Transverse colon (tissue), 4 donors: ENCODE measurements around the gene PAQR7. TPM values are rescaled to one million over a fixed set of nuclear protein-coding genes. Genes with fewer than 3 reads are reported as not detected.
A peak's percentile ranks its signal among the peaks of the same experiment; 100 is the strongest.

ENCODE experiments used
- DNase-seq: peaks from one replicate; pipeline ENCODE4 v3.0.0-alpha.2; 2019
- H3K27ac ChIP-seq, 4 donors: fragments of 200-600 bp; sonication (generic); 2 replicates each; pipeline ENCODE4 v1.5.1; 2016 to 2018; ENCODE audit warnings: inconsistent platforms in 4 of 4
- H3K27me3 ChIP-seq: fragments of 200-600 bp; sonication (generic); 2 replicates; pipeline ENCODE4 v1.5.1; 2017; ENCODE audit warnings: inconsistent platforms
- H3K36me3 ChIP-seq, 4 donors: fragments of 200-600 bp; sonication (generic); 2 replicates each; pipeline ENCODE4 v1.5.1; 2017 to 2019; ENCODE audit warnings: inconsistent platforms in 4 of 4
- H3K4me1 ChIP-seq, 4 donors: fragments of 200-600 bp; sonication (generic); 2 replicates each; pipeline ENCODE4 v1.5.1; 2017 to 2020; ENCODE audit warnings: inconsistent platforms in 4 of 4
- H3K4me3 ChIP-seq, 4 donors: fragments of 200-600 bp; sonication (generic); 1 replicate in 1 of 4; 2 replicates in 3 of 4; pipeline versions ENCODE4 v1.5.1 to v1.6.1; 2017 to 2019; ENCODE audit warnings: inconsistent platforms in 4 of 4
- H3K9me3 ChIP-seq, 2 donors: fragments of 200-600 bp; sonication (generic); 2 replicates each; pipeline ENCODE4 v1.5.1; 2017 to 2019; ENCODE audit warnings: inconsistent platforms in 2 of 2
- CTCF ChIP-seq, 5 experiments: fragments of 200-600 bp in 3 of 5; fragments of 450-650 bp in 2 of 5; sonication (generic) in 3 of 5; IDR thresholded peaks; 1 replicate in 2 of 5; 2 replicates in 3 of 5; pipeline ENCODE4 v1.5.1; 2016 to 2017; ENCODE audit warnings: antibody characterized with exemption in 5 of 5, inconsistent platforms in 3 of 5, mild to moderate bottlenecking in 2 of 5, moderate library complexity in 1 of 5
- EP300 ChIP-seq: sonication (generic); formaldehyde crosslinking; IDR thresholded peaks from one replicate; pipeline ENCODE4 v1.6.1; 2017; ENCODE audit warnings: antibody characterized with exemption, low read depth
- POLR2A ChIP-seq: fragments of 450-650 bp; IDR thresholded peaks from one replicate; pipeline ENCODE4 v1.6.1; 2016; ENCODE audit warnings: antibody characterized with exemption, mild to moderate bottlenecking, moderate library complexity
- POLR2AphosphoS5 ChIP-seq, 3 donors: sonication (generic); formaldehyde crosslinking; IDR thresholded peaks; one replicate each; pipeline ENCODE4 v1.6.1; 2016; ENCODE audit warnings: antibody characterized with exemption in 3 of 3
- WGBS, 2 donors: methylation state at CpG; one replicate each; pipeline ENCODE4 v1.1.5; 2018; ENCODE audit warnings: low coverage in 1 of 2; 5-methylcytosine and 5-hydroxymethylcytosine counted together
- in situ Hi-C, 4 donors: fragments of 200-750 bp; cut with MboI; loops; one replicate each; pipeline versions ENCODE4 v1.15.0 to v1.15.1; 2017; ENCODE audit warnings: low sequenced_read_pairs in 3 of 4, low pct_ligation_motif_present in 1 of 4, low pct_unique_long_range_greater_than_20kb in 1 of 4
- intact Hi-C: fragments of 100-400 bp; cut with DNase I; formaldehyde crosslinking; loops from one replicate; pipeline ENCODE4 v1.15.1; 2023; ENCODE audit warnings: low total_unique reads
- total RNA-seq, 4 donors: library from RNA; depleted of rRNA; stranded (reverse); fragments of >200 nt; gene quantifications; one replicate each; pipeline ENCODE4 v1.1.0, GENCODE V29; 2016

Gene PAQR7
- total RNA-seq: 1 to 10 TPM in 3 of 4 donors, not detected in 1; 2.0 to 2.4 (median 2.4) TPM

GRCh38 chr1:25875154-25875855 is at the start of gene PAQR7:
Gene PAQR7 (minus strand): TSS chr1:25875708. CDS start chr1:25863839, 11,869 bp downstream.
- 0 to 1% methylated on average over 4 to 26 of the region's 75 CpGs for WGBS, 2 donors
- Histone ChIP-seq H3K36me3 (no peaks in the 10 kb centered on the region), H3K27ac (peak within 1 kb of the TSS; percentile 73 to 79 (median 76)), H3K9me3 (no peaks in the 10 kb centered on the region), H3K27me3 (no peaks in the 10 kb centered on the region), H3K4me3 (peak within 1 kb of the TSS; percentile 44 to 62 (median 54)), H3K4me1 (peaks cover 15 to 51% (median 38%) of the 10 kb centered on the region in 4 donors)
- DNase-seq: peak; percentile 77
- intact Hi-C loops: no loop called here
- in situ Hi-C loops: no loop called here
- TF ChIP-seq POLR2A (peak; percentile 38), POLR2AphosphoS5 (IDR thresholded peaks at IDR 0.05) (peak in 2 of 3 donors; percentile 33 to 43), EP300 (no peak), CTCF (IDR thresholded peaks at IDR 0.05) (no peak)

- DNase-seq: no peak
- no peaks in the 10 kb centered on the region for H3K36me3 ChIP-seq
- H3K4me3 ChIP-seq: no peak overlapping the region
- no peak for TF ChIP-seq POLR2AphosphoS5 (IDR thresholded peaks at IDR 0.05)
- H3K4me1 ChIP-seq: peaks cover 0 to 31% (median 17%) of the 10 kb centered on the region in 4 donors
- H3K9me3 ChIP-seq: no peaks in the 10 kb centered on the region
- intact Hi-C loops (no loop called here), in situ Hi-C loops (no loop called here)
- 35 to 48% methylated on average over 2 of the region's 2 CpGs for WGBS, 2 donors
- H3K27me3 ChIP-seq: peaks cover 21% of the 10 kb centered on the region
- no peak overlapping the region for H3K27ac ChIP-seq
Measured at GRCh38 chr1:25924454-25924853, 48.9 kb upstream of the PAQR7 start.

- H3K4me1 ChIP-seq: peaks cover 0 to 31% (median 17%) of the 10 kb centered on the region in 4 donors
- in situ Hi-C loops (no loop called here), intact Hi-C loops (no loop called here)
- WGBS, 2 donors: 9 to 17% methylated on average over 17 to 24 of the region's 32 CpGs
- H3K9me3 ChIP-seq: no peaks in the 10 kb centered on the region
- TF ChIP-seq CTCF (IDR thresholded peaks at IDR 0.05) (no peak), POLR2A (no peak), POLR2AphosphoS5 (IDR thresholded peaks at IDR 0.05) (peak in 1 of 3 donors; percentile 24), EP300 (no peak)
- H3K27me3 ChIP-seq: peaks cover 21% of the 10 kb centered on the region
- peak overlapping the region; percentile 16 to 51 (median 40) for H3K4me3 ChIP-seq
- peak; percentile 20 for DNase-seq
- H3K36me3 ChIP-seq: no peaks in the 10 kb centered on the region
- H3K27ac ChIP-seq: peak overlapping the region; percentile 59 to 78 (median 66)
Measured at GRCh38 chr1:25922971-25923552, 47.6 kb upstream of the PAQR7 start.

- peaks cover 0 to 35% (median 17%) of the 10 kb centered on the region in 4 donors for H3K4me1 ChIP-seq
- intact Hi-C loops: no loop called here
- H3K4me3 ChIP-seq: peak overlapping the region; percentile 16 to 51 (median 40)
- H3K9me3 ChIP-seq: no peaks in the 10 kb centered on the region
- DNase-seq: peak; percentile 36
- peaks cover 21% of the 10 kb centered on the region for H3K27me3 ChIP-seq
- 34 to 58% methylated on average over 4 to 15 of the region's 49 CpGs for WGBS, 2 donors
- no peaks in the 10 kb centered on the region for H3K36me3 ChIP-seq
- in situ Hi-C loops: no loop called here
- peak overlapping the region; percentile 59 to 78 (median 66) for H3K27ac ChIP-seq
- no peak for TF ChIP-seq POLR2AphosphoS5 (IDR thresholded peaks at IDR 0.05)
- TF ChIP-seq EP300: no peak
- TF ChIP-seq CTCF (IDR thresholded peaks at IDR 0.05): no peak
- no peak for TF ChIP-seq POLR2A
Measured at GRCh38 chr1:25922056-25922970, 46.8 kb upstream of the PAQR7 start.
